NCI-H146 (cell line): Measurements from ENCODE around the gene APH1A.
"Not testable (repeated sequence)": the region's sequence is repeated elsewhere in the genome, so short reads cannot be mapped to it uniquely, and the experiment has no call there.

ENCODE experiments used
- DNase-seq: peaks from one replicate; lab custom pipeline; 2025; lab: John Stamatoyannopoulos, UW

Gene APH1A

DNA sequence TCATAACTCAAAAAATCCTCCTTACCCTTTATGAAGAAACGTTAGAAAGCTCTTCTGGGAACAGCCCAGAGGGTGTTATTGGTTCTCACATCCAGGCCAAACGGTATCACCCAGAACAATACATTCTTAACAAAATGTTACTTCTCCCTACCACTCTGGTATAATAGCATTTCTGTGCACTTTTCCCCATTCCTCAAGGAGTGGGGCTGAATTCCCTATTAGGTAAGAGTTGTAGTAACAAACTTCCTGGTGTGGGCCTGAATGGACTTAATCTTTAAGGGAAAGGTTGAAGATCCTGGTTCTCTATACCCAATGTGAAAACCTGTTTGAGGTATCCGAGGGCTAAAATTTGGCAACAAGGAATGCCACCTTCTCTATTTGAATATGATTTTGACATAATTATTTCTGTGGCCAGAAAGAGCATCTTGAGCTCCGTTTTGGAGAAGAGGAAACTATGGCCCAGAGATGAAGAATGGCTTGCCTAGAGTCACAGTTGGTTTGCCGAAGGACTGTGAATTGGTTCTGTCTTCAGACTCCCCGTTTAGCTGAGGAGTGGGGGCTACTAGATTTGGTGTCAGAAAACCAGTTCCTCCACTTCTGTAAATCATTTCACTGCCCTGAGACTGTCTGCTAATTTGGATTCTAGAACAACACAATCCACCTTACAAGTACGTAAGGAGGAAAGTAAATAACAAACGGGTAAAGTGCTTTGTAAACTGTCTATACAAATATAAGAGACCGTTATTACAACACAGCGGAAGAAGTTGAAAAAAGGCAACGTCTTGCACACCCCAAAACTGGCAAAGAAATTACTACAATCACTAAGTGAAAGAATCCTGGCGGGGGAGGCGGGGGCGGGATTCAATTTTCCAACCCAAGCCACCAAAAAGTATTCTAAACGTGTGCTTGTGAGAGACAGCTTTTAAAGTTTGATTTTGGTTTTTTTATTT is 35.2 kb downstream of the APH1A start:
- DNase-seq = no peak

GRCh38 chr1:150232921-150233320 is 35.9 kb downstream of the APH1A start:
- DNase-seq = not testable (repeated sequence)

GRCh38 chr1:150228246-150228645 is 40.6 kb downstream of the APH1A start:
- DNase-seq = not testable (repeated sequence)

GRCh38 chr1:150227228-150227627 is 41.6 kb downstream of the APH1A start:
- DNase-seq = no peak

DNA sequence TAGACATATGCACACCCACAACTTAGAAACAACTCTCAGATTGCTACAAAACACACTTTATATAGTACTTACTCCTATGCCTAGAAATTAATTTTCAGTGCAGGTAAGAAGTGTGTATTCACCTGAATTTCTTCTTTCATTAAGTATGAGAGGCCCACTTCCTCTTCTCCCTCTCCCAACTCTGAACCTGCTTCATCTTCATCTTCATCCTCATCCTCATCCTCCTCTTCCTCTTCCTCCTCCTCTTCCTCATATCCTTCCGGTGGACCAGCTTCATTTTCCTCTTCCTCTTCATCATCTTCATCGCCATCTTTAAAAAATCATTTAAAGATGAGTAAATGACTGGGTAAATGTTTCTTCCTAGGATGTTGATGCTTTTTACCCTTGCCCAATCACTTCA is 42.3 kb downstream of the APH1A start:
- DNase-seq = no peak

- DNase-seq = no peak
These were observed 43.3 kb downstream of the APH1A start for GRCh38 chr1:150225546-150225945.

- no peak for DNase-seq
These were observed 43.8 kb downstream of the APH1A start for GRCh38 chr1:150224983-150225382.

DNA sequence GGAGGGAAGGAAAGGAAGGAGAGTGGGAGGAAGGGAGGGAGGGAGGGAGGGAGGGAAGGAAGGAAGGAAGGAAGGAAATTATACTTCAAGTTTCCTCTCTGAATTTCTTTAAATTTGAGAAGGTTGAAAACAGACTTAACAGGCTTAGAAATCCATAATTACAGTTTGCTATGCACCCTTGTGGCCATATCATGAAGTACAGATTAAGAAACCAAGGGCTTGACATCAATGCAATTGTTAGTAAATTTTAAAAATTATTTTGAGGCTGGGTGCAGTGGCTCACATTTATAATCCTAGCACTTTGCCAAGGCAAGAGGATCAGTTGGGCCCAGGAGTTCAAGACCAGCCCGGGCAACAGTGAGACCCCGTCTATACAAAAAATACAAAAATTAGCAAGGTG is 47.3 kb downstream of the APH1A start:
- DNase-seq = no peak

- DNase-seq = not testable (repeated sequence)
These were observed 53.0 kb downstream of the APH1A start for GRCh38 chr1:150215855-150216254.
